ENCODE measurements around the gene CASTOR1. TPM values are rescaled to one million over a fixed set of nuclear protein-coding genes. Genes with fewer than 3 reads are reported as not detected.
A peak's percentile ranks its signal among the peaks of the same experiment; 100 is the strongest.

CASTOR1 gene
- total RNA-seq, 1 donor from 2014 or later: 51.8 TPM

DNA sequence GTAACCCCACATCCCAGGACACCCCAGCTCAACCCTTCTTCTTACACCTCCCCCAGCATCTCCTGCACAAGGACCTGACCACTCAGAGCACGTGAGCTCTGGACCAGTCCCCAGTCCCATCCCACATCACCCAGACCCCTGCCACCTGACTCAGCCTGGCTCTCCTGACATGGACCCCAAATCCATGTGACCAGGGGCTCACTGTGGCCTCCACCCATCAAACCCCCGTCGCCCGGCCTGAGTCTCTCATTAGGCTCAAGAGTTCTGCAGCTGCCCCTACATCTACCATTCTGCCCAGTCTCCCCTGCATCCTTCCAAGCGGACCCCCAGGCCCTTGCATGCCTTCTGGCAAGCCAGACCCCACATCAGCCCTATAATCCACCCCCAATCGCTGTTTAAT is 40.8 kb downstream of the CASTOR1 start:
- intact Hi-C loops (cut with DNase I): no loop called here

DNA sequence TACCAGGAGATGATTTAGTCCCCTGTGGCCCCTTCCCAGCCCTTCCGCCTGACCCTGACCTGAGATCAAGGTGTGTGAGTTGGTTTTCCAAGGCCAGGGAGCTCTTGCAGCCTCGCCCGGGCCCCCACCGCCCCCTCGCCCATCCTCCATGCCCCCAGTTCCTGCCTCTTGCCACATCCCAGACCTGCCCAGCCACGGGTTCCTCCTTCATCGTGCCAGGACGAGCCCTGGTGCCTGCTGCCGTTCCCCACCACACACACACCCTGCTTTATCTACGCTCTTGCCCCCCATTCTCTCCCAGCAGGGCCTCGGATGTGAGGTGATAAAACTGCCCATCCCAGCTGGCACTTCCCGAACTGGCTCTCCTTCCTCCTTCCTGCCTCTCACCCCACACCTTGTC is 41.3 kb downstream of the CASTOR1 start:
- no peak for TF ChIP-seq POLR2A (IDR thresholded peaks at IDR 0.05)
- TF ChIP-seq POLR2AphosphoS5 (IDR thresholded peaks at IDR 0.05; ENCODE audit: insufficient read depth in 1 of 2, low read depth in 1 of 2): no peak
- TF ChIP-seq, protein P1, sequence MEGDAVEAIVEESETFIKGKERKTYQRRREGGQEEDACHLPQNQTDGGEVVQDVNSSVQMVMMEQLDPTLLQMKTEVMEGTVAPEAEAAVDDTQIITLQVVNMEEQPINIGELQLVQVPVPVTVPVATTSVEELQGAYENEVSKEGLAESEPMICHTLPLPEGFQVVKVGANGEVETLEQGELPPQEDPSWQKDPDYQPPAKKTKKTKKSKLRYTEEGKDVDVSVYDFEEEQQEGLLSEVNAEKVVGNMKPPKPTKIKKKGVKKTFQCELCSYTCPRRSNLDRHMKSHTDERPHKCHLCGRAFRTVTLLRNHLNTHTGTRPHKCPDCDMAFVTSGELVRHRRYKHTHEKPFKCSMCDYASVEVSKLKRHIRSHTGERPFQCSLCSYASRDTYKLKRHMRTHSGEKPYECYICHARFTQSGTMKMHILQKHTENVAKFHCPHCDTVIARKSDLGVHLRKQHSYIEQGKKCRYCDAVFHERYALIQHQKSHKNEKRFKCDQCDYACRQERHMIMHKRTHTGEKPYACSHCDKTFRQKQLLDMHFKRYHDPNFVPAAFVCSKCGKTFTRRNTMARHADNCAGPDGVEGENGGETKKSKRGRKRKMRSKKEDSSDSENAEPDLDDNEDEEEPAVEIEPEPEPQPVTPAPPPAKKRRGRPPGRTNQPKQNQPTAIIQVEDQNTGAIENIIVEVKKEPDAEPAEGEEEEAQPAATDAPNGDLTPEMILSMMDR (IDR thresholded peaks at IDR 0.05): no peak
- Histone ChIP-seq H3K4me3 (no peak overlapping the region), H3K9me3 (no peaks in the 10 kb centered on the region), H3K4me1 (peaks cover 58% of the 10 kb centered on the region), H3K27ac (peak overlapping the region; percentile 73), H3K27me3 (no peaks in the 10 kb centered on the region), H3K36me3 (no peaks in the 10 kb centered on the region)
- intact Hi-C loops (cut with DNase I): no loop called here
- no peak for DNase-seq (ENCODE audit: extremely low spot score in 2 of 2)

More for the DNA sequence above, 40.8 kb downstream of the CASTOR1 start:
- Histone ChIP-seq H3K4me3 (peak overlapping the region in 1 of 2 donors; percentile 15), H3K36me3 (no peaks in the 10 kb centered on the region), H3K9me3 (no peaks in the 10 kb centered on the region), H3K4me1 (peaks cover 63% of the 10 kb centered on the region), H3K27me3 (no peaks in the 10 kb centered on the region), H3K27ac (peak overlapping the region; percentile 73)
- TF ChIP-seq, protein P1 (IDR thresholded peaks at IDR 0.05): no peak
- TF ChIP-seq POLR2AphosphoS5 (IDR thresholded peaks at IDR 0.05; ENCODE audit: insufficient read depth in 1 of 2, low read depth in 1 of 2) (no peak), POLR2A (IDR thresholded peaks at IDR 0.05) (no peak)
- no peak for DNase-seq (ENCODE audit: extremely low spot score in 2 of 2)

DNA sequence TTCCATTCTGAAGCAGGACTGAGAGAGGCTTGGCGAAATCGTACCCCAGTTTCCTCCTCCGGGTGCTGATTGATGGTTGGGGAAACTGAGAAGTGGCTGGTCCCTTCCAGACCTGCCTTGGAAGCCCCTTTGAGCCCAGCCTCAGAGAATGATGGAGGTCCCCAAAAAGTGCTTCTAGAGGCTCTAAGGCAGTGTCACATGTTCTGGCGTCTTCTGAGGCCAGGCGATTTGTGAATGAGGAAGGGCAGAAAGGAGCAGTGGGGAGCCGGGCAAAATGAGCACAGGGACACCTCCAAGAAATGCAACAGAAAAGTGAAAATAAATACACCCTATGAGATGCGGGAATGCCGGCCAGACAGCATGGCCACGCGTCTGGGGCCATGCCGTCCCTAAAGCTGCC is 41.7 kb downstream of the CASTOR1 start:
- DNase-seq (ENCODE audit: extremely low spot score in 2 of 2): no peak
- Histone ChIP-seq H3K4me1 (peaks cover 54% of the 10 kb centered on the region), H3K27ac (peak overlapping the region; percentile 73), H3K9me3 (no peaks in the 10 kb centered on the region), H3K27me3 (no peaks in the 10 kb centered on the region), H3K4me3 (peak overlapping the region in 1 of 2 donors; percentile 55), H3K36me3 (no peaks in the 10 kb centered on the region)
- intact Hi-C loops (cut with DNase I): no loop called here
- no peak for TF ChIP-seq POLR2AphosphoS5 (IDR thresholded peaks at IDR 0.05; ENCODE audit: insufficient read depth in 1 of 2, low read depth in 1 of 2)
- TF ChIP-seq, protein P1 (IDR thresholded peaks at IDR 0.05): no peak
- TF ChIP-seq POLR2A (IDR thresholded peaks at IDR 0.05): no peak

DNA sequence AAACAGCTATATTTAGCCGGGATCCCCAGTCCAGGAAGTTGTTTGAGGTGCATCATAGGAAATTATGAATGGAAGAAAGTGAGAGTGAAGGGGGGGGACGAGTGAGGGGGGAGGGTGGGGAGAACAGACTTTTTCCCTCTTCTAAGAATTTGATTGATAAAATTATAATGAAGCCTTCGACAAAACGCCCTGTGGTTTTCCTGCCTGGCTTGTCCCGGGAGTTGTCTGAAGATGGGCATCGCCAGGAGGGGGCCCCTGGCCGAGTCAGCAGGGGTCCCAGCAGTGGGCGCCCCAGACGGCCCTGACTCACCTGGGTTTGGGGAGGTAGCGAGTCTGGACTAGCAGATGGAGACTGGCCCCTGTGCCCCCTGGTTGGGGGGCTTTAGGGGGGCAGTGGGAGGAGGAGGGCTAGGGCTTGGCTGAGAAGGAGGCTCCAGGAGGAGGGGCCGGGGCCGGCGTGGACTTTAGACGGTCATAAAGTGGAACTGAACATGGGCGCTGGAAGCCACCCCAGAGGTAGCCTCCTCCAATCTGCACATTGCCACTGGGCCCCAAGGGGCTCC is 42.4 kb downstream of the CASTOR1 start:
- DNase-seq (ENCODE audit: extremely low spot score in 2 of 2): no peak
- H3K27me3 ChIP-seq: no peaks in the 10 kb centered on the region
- H3K27ac ChIP-seq: peak overlapping the region; percentile 57
- H3K4me3 ChIP-seq: peak overlapping the region; percentile 52 to 55
- no peaks in the 10 kb centered on the region for H3K36me3 ChIP-seq
- no peaks in the 10 kb centered on the region for H3K9me3 ChIP-seq
- peaks cover 49% of the 10 kb centered on the region for H3K4me1 ChIP-seq
- TF ChIP-seq POLR2A (IDR thresholded peaks at IDR 0.05): no peak
- intact Hi-C loops (cut with DNase I): no loop called here

DNA sequence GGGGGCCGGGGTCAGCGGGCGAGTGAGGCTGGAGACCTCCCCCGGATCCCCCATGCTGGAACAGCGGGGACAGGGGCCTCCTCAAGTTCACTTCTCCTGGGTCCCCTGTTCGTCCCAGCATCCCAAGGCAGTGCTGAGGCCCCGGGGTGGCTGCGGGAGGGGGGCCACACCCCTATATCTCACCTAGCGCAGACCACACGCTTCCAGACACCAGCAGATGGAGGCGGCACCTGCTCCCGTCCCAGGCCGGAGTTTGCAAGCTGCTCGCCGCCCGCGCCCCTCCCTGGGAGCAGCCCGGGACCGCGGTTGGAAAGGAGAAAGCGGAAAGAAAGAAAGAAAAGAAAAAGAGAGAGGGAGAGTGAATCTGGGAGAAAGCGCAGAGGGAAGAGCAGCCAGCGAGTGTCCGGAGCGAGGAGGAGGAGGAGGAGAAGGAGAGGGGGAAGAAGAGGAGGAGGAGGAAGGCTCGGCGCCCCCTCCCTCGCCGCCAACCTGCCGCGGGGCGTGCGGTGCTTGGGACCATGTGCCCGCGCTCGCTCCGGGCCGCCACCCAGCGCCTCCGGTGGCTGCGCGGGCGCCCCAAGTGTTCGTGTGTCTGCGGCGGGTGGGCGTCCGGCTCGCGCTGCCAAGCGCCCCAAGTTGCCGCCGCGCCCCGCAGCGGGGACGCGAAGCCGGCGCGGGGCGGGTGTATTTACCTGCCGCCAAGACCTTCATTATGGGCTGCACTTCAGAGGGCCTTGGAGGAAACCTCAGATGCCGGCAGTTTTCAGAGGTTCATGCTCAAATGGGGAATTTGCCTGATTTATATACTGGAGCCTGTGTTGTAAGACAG is 43.1 kb downstream of the CASTOR1 start, which contains the start of gene LIF:
TSS of gene LIF (minus strand) at position 775 of the 829 bp plus-strand sequence. CDS start at position 711, 64 bp downstream.
- H3K27me3 ChIP-seq: no peaks in the 10 kb centered on the region
- H3K4me1 ChIP-seq: peaks cover 52% of the 10 kb centered on the region
- peak within 1 kb of the TSS; percentile 57 for H3K27ac ChIP-seq
- intact Hi-C loops (cut with DNase I): no loop called here
- H3K4me3 ChIP-seq: peak within 1 kb of the TSS; percentile 52 to 55
- H3K9me3 ChIP-seq: no peaks in the 10 kb centered on the region
- no peak for TF ChIP-seq POLR2AphosphoS5 (IDR thresholded peaks at IDR 0.05; ENCODE audit: insufficient read depth in 1 of 2, low read depth in 1 of 2)
- TF ChIP-seq, protein P1 (IDR thresholded peaks at IDR 0.05): peak in 1 of 3 experiments; percentile 14
- no peaks in the 10 kb centered on the region for H3K36me3 ChIP-seq
- DNase-seq (ENCODE audit: extremely low spot score in 2 of 2): no peak

Data from vagina (tissue), 2 donors.